Endothelial cell of umbilical vein (primary cell): Measurements from ENCODE around the gene CCL11. TPM values are rescaled to one million over a fixed set of nuclear protein-coding genes. Genes with fewer than 3 reads are reported as not detected.

ENCODE experiments used
- Bru-seq: library from RNA; stranded (reverse); fragments of 400-500 nt; gene quantifications from one replicate; lab custom pipeline; 2021; lab: Mats Ljungman, UMichigan
- BruChase-seq, 2 experiments: library from RNA; stranded (reverse); fragments of 400-500 nt; gene quantifications; one replicate each; lab custom pipeline; 2021; lab: Mats Ljungman, UMichigan
- BruUV-seq: library from RNA; stranded (reverse); fragments of 400-500 nt; replicated peaks from 2 replicates; lab custom pipeline; 2021; lab: Mats Ljungman, UMichigan
- CTCF ChIA-PET: fragments of 300-600, 350-600 bp; sonication (Branson Sonifier 250); formaldehyde crosslinking; loops from one replicate; lab custom pipeline; 2021; ENCODE audit warnings: antibody characterized with exemption, inconsistent platforms; lab: Charles Lee
- POLR2A ChIA-PET: fragments of 300-600, 350-600 bp; sonication (Branson Sonifier 250); formaldehyde crosslinking; loops from one replicate; lab custom pipeline; 2021; ENCODE audit warnings: antibody characterized with exemption, inconsistent platforms; lab: Charles Lee
- DNase-seq: peaks from one replicate; pipeline ENCODE4 v3.0.0-alpha.2; 2011; ENCODE audit warnings: low read depth, low spot score
- FAIRE-seq: peaks from 2 replicates; lab custom pipeline; 2011; peaks lifted over from hg19 to GRCh38; lab: Jason Lieb, UNC
- H2AFZ ChIP-seq: 2 replicates; pipeline ENCODE4 v1.6.0; 2012; ENCODE audit warnings: low read depth, low read length, control low read depth, inconsistent platforms
- H3K27ac ChIP-seq: 2 replicates; pipeline ENCODE4 v1.5.1; 2011; ENCODE audit warnings: low read depth, mild to moderate bottlenecking, control low read depth, low read length, moderate library complexity; ENCODE audit not compliant: insufficient read depth
- H3K27me3 ChIP-seq, 2 experiments: 2 replicates each; pipeline versions ENCODE4 v1.6.0 to v1.6.1; 2011; ENCODE audit warnings: low read length in 2 of 2, mixed read lengths in 1 of 2; ENCODE audit not compliant: control insufficient read depth in 2 of 2, insufficient read depth in 2 of 2
- H3K36me3 ChIP-seq, 2 experiments: 2 replicates in 1 of 2; 3 replicates in 1 of 2; pipeline ENCODE4 v1.5.1; 2011; ENCODE audit warnings: low read length in 2 of 2, mild to moderate bottlenecking in 1 of 2, moderate library complexity in 1 of 2; ENCODE audit not compliant: control insufficient read depth in 2 of 2, insufficient read depth in 2 of 2; ENCODE audit errors: extremely low read depth in 1 of 2
- H3K4me1 ChIP-seq: 3 replicates; pipeline ENCODE4 v1.5.1; 2011; ENCODE audit warnings: mild to moderate bottlenecking, low read length; ENCODE audit not compliant: control insufficient read depth, insufficient read depth; ENCODE audit errors: extremely low read depth
- H3K4me2 ChIP-seq: 2 replicates; pipeline ENCODE4 v1.6.1; 2011; ENCODE audit warnings: low read length, control low read depth, mixed read lengths; ENCODE audit not compliant: insufficient read depth
- H3K4me3 ChIP-seq, 3 experiments: fragments of 200-600 bp in 1 of 3; sonication (generic), shearing (Covaris generic) in 1 of 3; replicated peaks in 1 of 3; 2 replicates each; pipeline ENCODE4 v1.5.1; 2011 to 2016; ENCODE audit warnings: control low read depth in 3 of 3, low read length in 3 of 3, mild to moderate bottlenecking in 2 of 3, inconsistent platforms in 1 of 3, low read depth in 1 of 3, moderate library complexity in 1 of 3; ENCODE audit not compliant: insufficient read depth in 1 of 3
- H3K79me2 ChIP-seq: 2 replicates; pipeline ENCODE4 v1.6.0; 2012; ENCODE audit warnings: low read length, inconsistent platforms; ENCODE audit not compliant: control insufficient read depth, insufficient read depth
- H3K9ac ChIP-seq: replicated peaks from 2 replicates; pipeline ENCODE3; 2011; ENCODE audit warnings: low read length, control low read depth; ENCODE audit not compliant: insufficient read depth; ENCODE audit errors: extremely low read depth
- H3K9me1 ChIP-seq: replicated peaks from 3 replicates; pipeline ENCODE4 v1.6.0; 2011; ENCODE audit warnings: mild to moderate bottlenecking, low read length; ENCODE audit not compliant: control insufficient read depth, insufficient read depth; ENCODE audit errors: extremely low read depth
- H3K9me3 ChIP-seq: replicated peaks from 2 replicates; pipeline ENCODE4 v1.5.1; 2012; ENCODE audit warnings: low read length, inconsistent platforms; ENCODE audit not compliant: control insufficient read depth, insufficient read depth
- H4K20me1 ChIP-seq: replicated peaks from 2 replicates; pipeline ENCODE3; 2011; ENCODE audit warnings: mild to moderate bottlenecking, low read length; ENCODE audit not compliant: control insufficient read depth, insufficient read depth; ENCODE audit errors: extremely low read depth
- CTCF ChIP-seq, 2 donors: IDR thresholded peaks; 1 replicate in 1 of 2; 2 replicates in 1 of 2; pipeline ENCODE4 v1.5.1; 2011; ENCODE audit warnings: low read length in 2 of 2, mild to moderate bottlenecking in 2 of 2, moderate library complexity in 2 of 2, control low read depth in 1 of 2, inconsistent platforms in 1 of 2, low read depth in 1 of 2; ENCODE audit not compliant: insufficient read depth in 1 of 2; ENCODE audit errors: extremely low read depth in 1 of 2
- EZH2 ChIP-seq: IDR thresholded peaks from 2 replicates; pipeline ENCODE4 v1.6.1; 2012; ENCODE audit warnings: borderline replicate concordance, low read depth, mild to moderate bottlenecking, moderate library complexity, low read length, inconsistent platforms; ENCODE audit not compliant: severe bottlenecking
- FOS ChIP-seq: IDR thresholded peaks from 2 replicates; pipeline ENCODE4 v1.6.1; 2011; ENCODE audit warnings: mild to moderate bottlenecking, low read length, moderate library complexity, borderline replicate concordance; ENCODE audit not compliant: insufficient read depth
- GATA2 ChIP-seq: IDR thresholded peaks from 2 replicates; pipeline ENCODE4 v1.7.0; 2011; ENCODE audit warnings: low read depth, mild to moderate bottlenecking, moderate library complexity, mixed read lengths, low read length; ENCODE audit not compliant: insufficient read length, insufficient read depth
- JUN ChIP-seq: IDR thresholded peaks from 2 replicates; pipeline ENCODE4 v1.6.1; 2011; ENCODE audit warnings: borderline replicate concordance, low read depth; ENCODE audit not compliant: insufficient read length, insufficient read depth
- MAX ChIP-seq: IDR thresholded peaks from 2 replicates; pipeline ENCODE4 v1.6.1; 2011; ENCODE audit not compliant: insufficient read depth, insufficient read length
- MYC ChIP-seq: IDR thresholded peaks from one replicate; pipeline ENCODE4 v1.6.1; 2011; ENCODE audit warnings: mild to moderate bottlenecking, low read depth, low read length
- POLR2A ChIP-seq: IDR thresholded peaks from 2 replicates; pipeline ENCODE4 v1.6.1; 2012; ENCODE audit warnings: low read depth, mild to moderate bottlenecking, control low read depth, low read length
- POLR2AphosphoS5 ChIP-seq: IDR thresholded peaks from 2 replicates; pipeline ENCODE4 v1.6.1; 2012; ENCODE audit warnings: low read depth, mild to moderate bottlenecking, control low read depth, low read length, moderate library complexity; ENCODE audit not compliant: insufficient read depth
- dilution Hi-C: fragments of 300-500 bp; cut with MboI; formaldehyde crosslinking; loops from one replicate; pipeline ENCODE4 v1.15.0; 2019; ENCODE audit warnings: low sequenced_read_pairs; ENCODE audit not compliant: extremely low pct_ligation_motif_present
- intact Hi-C: fragments of 100-400 bp; cut with micrococcal nuclease; formaldehyde crosslinking; loops from one replicate; pipeline ENCODE4 v1.10.0; 2022
- long read RNA-seq: library from polyadenylated mRNA; stranded (forward); transcript quantifications from one replicate; pipeline ENCODE4 v2.0.0, GENCODE V29; 2021
- polyA minus RNA-seq, 3 experiments: library from RNA; depleted of rRNA, polyadenylated mRNA; stranded (reverse); fragments of >200 nt; gene quantifications; 1 replicate in 1 of 3; 2 replicates in 2 of 3; pipeline ENCODE4 v1.2.3, GENCODE V29; 2011
- polyA plus RNA-seq, 4 experiments: library from polyadenylated mRNA; depleted of rRNA in 3 of 4; stranded (reverse) in 3 of 4; unstranded in 1 of 4; fragments of >200 nt; gene quantifications; 2 replicates each; pipeline versions ENCODE4 v1.2.1 to v1.2.3, GENCODE V29; 2011 to 2012; ENCODE audit warnings: missing spikeins in 1 of 4
- total RNA-seq: library from RNA; stranded (reverse); gene quantifications from 2 replicates; pipeline ENCODE4 v1.2.3, GENCODE V29; 2021

CCL11 gene
- total RNA-seq (not detected in 2 replicates), polyA plus RNA-seq (not detected in 2 replicates), polyA minus RNA-seq (not detected in 2 replicates), Bru-seq, nascent RNA (not detected), BruChase-seq, experiment 1, labeled RNA remaining after a 6-hour chase (not detected), BruChase-seq, experiment 2, labeled RNA remaining after a 2-hour chase (not detected)
- polyA plus RNA-seq (2011; cell fraction: cytosol; rRNA removed) = not detected in 2 replicates
- not detected in 2 replicates for polyA plus RNA-seq (2011; cell fraction: nucleus; rRNA removed)
- polyA plus RNA-seq (2012) = not detected in 2 replicates
- polyA minus RNA-seq (2011; cell fraction: cytosol; rRNA and poly(A)+ RNA removed) = not detected
- not detected in 2 replicates for polyA minus RNA-seq (2011; cell fraction: nucleus; rRNA and poly(A)+ RNA removed)
- long read RNA-seq = 0 reads

GRCh38 chr17:34285286-34285792 is at the start of gene CCL11:
Gene CCL11 (plus strand): TSS chr17:34285742. CDS start chr17:34285809, 67 bp downstream.
- BruUV-seq = no TSS peak
- DNase-seq = no peak
- no peak within 1 kb of the TSS for H3K4me3 ChIP-seq
- no peak for FAIRE-seq
- no peaks in the 10 kb centered on the region for H3K36me3 ChIP-seq
- POLR2A ChIA-PET = no interaction called here
- no peak within 1 kb of the TSS for H3K27ac ChIP-seq
- intact Hi-C loops = no loop called here
- H3K9ac ChIP-seq = no peak within 1 kb of the TSS
- CTCF ChIA-PET = interaction anchor here (0.8 to 2.9 kb wide), 2 partner anchors 9 to 85 kb away, joined by 3 to 7 read pairs; no protein-coding TSS in a partner anchor
- dilution Hi-C loops = no loop called here
- H3K4me2 ChIP-seq = no peak within 1 kb of the TSS
- no peak within 1 kb of the TSS for H2AFZ ChIP-seq
- no peaks in the 10 kb centered on the region for H3K9me1 ChIP-seq
- H4K20me1 ChIP-seq = no peaks in the 10 kb centered on the region
- H3K79me2 ChIP-seq = no peaks in the 10 kb centered on the region
- peaks cover 10 to 17% of the 10 kb centered on the region in 2 experiments for H3K27me3 ChIP-seq
- TF ChIP-seq POLR2A (no peak), JUN (no peak), FOS (no peak), EZH2 (no peak), MYC (no peak), MAX (no peak), GATA2 (no peak), CTCF (IDR thresholded peaks at IDR 0.05; ENCODE audit: extremely low read depth in 1 of 2, insufficient read depth in 1 of 2, low read depth in 1 of 2, low read length in 2 of 2) (no peak), POLR2AphosphoS5 (no peak)
- H3K9me3 ChIP-seq = no peaks in the 10 kb centered on the region
- peaks cover 5% of the 10 kb centered on the region for H3K4me1 ChIP-seq
